HEK293 (cell line): Measurements from ENCODE around the gene CELA1.
A peak's percentile ranks its signal among the peaks of the same experiment; 100 is the strongest.

Experiments used
- CTCF ChIA-PET: fragments of 350-600 bp; formaldehyde crosslinking; extraction: SDS; loops from one replicate; lab custom pipeline; 2021; ENCODE audit warnings: antibody characterized with exemption; lab: Yijun Ruan, JAX
- POLR2A ChIA-PET: fragments of 300-600 bp; formaldehyde crosslinking; extraction: SDS; loops from one replicate; lab custom pipeline; 2020; ENCODE audit warnings: antibody characterized with exemption, inconsistent platforms; lab: Yijun Ruan, JAX
- H3K27ac ChIP-seq: fragments of 200-500 bp; sonication (Bioruptor generic); 2 replicates; pipeline ENCODE4 v1.5.1; 2014; ENCODE audit warnings: low read depth, low read length, control low read depth, inconsistent platforms; ENCODE audit errors: extremely low read depth
- H3K36me3 ChIP-seq, 2 experiments: fragments of 200-500 bp in 1 of 2; sonication (Bioruptor generic) in 1 of 2; 1 replicate in 1 of 2; 2 replicates in 1 of 2; pipeline ENCODE4 v1.5.1; 2014 to 2017; ENCODE audit warnings: inconsistent platforms in 2 of 2, low read length in 2 of 2; ENCODE audit not compliant: control insufficient read depth in 2 of 2, insufficient read depth in 1 of 2
- H3K4me1 ChIP-seq: fragments of 200-500 bp; sonication (Bioruptor generic); 2 replicates; pipeline ENCODE4 v1.5.1; 2014; ENCODE audit warnings: mild to moderate bottlenecking, low read length, inconsistent platforms; ENCODE audit not compliant: control insufficient read depth, insufficient read depth
- H3K4me3 ChIP-seq: 2 replicates; pipeline ENCODE4 v1.5.1; 2011; ENCODE audit warnings: low read depth, mild to moderate bottlenecking, control low read depth, low read length, moderate library complexity
- H3K9me3 ChIP-seq: fragments of 200-500 bp; sonication (Bioruptor generic); 2 replicates; pipeline ENCODE4 v1.5.1; 2014; ENCODE audit warnings: low read depth, low read length, inconsistent platforms; ENCODE audit not compliant: control insufficient read depth, insufficient read depth
- MZF1 ChIP-seq: fragments of 450-650 bp; formaldehyde crosslinking; IDR thresholded peaks from 2 replicates; pipeline ENCODE4 v1.5.1; 2017; ENCODE audit warnings: missing biosample characterization, missing genetic modification characterization, borderline replicate concordance
- ZBTB1 ChIP-seq: fragments of 450-650 bp; formaldehyde crosslinking; IDR thresholded peaks from 2 replicates; pipeline ENCODE4 v1.5.1; 2016; ENCODE audit warnings: missing biosample characterization, missing genetic modification characterization
- ZFP69B ChIP-seq: fragments of 450-650 bp; formaldehyde crosslinking; IDR thresholded peaks from 2 replicates; pipeline ENCODE4 v1.5.1; 2016; ENCODE audit warnings: missing biosample characterization, missing genetic modification characterization
- ZNF121 ChIP-seq: fragments of 450-650 bp; formaldehyde crosslinking; IDR thresholded peaks from 2 replicates; pipeline ENCODE4 v1.5.1; 2016; ENCODE audit warnings: missing biosample characterization, missing genetic modification characterization
- ZNF175 ChIP-seq: fragments of 450-650 bp; formaldehyde crosslinking; IDR thresholded peaks from 2 replicates; pipeline ENCODE4 v1.5.1; 2016; ENCODE audit warnings: missing biosample characterization, missing genetic modification characterization
- ZNF292 ChIP-seq: fragments of 450-650 bp; formaldehyde crosslinking; IDR thresholded peaks from 2 replicates; pipeline ENCODE4 v1.5.1; 2016; ENCODE audit warnings: low read depth, missing biosample characterization, missing genetic modification characterization, borderline replicate concordance
- ZNF366 ChIP-seq: fragments of 450-650 bp; formaldehyde crosslinking; conservative IDR thresholded peaks from 2 replicates; pipeline ENCODE4 v1.5.1; 2016; ENCODE audit warnings: missing biosample characterization, missing genetic modification characterization
- ZNF561 ChIP-seq: fragments of 450-650 bp; IDR thresholded peaks from 2 replicates; pipeline ENCODE4 v1.5.1; 2018; ENCODE audit warnings: missing biosample characterization, missing genetic modification characterization, borderline replicate concordance
- ZNF664 ChIP-seq: fragments of 450-650 bp; formaldehyde crosslinking; IDR thresholded peaks from 2 replicates; pipeline ENCODE4 v1.5.1; 2016; ENCODE audit warnings: missing biosample characterization, missing genetic modification characterization
- ZNF777 ChIP-seq: fragments of 450-650 bp; formaldehyde crosslinking; IDR thresholded peaks from 2 replicates; pipeline ENCODE4 v1.5.1; 2017; ENCODE audit warnings: missing biosample characterization, missing genetic modification characterization, borderline replicate concordance
- ZNF791 ChIP-seq: fragments of 450-650 bp; formaldehyde crosslinking; IDR thresholded peaks from 2 replicates; pipeline ENCODE4 v1.5.1; 2016; ENCODE audit warnings: missing biosample characterization, missing genetic modification characterization
- ZSCAN4 ChIP-seq: fragments of 450-650 bp; formaldehyde crosslinking; IDR thresholded peaks from 2 replicates; pipeline ENCODE4 v1.5.1; 2017; ENCODE audit warnings: missing biosample characterization, missing genetic modification characterization
- TF ChIP-seq, protein P1 (sequence below): fragments of 450-650 bp; formaldehyde crosslinking; IDR thresholded peaks from 2 replicates; pipeline ENCODE4 v1.5.1; 2016; ENCODE audit warnings: missing biosample characterization, missing genetic modification characterization
- TF ChIP-seq, protein P2 (sequence below): fragments of 450-650 bp; formaldehyde crosslinking; IDR thresholded peaks from 2 replicates; pipeline ENCODE4 v1.5.1; 2016; ENCODE audit warnings: missing biosample characterization, missing genetic modification characterization

Gene CELA1

GRCh38 chr12:51365276-51365675, 18.8 kb upstream of the CELA1 start (continued):
- TF ChIP-seq ZSCAN4 (no peak), ZNF777 (no peak)

DNA sequence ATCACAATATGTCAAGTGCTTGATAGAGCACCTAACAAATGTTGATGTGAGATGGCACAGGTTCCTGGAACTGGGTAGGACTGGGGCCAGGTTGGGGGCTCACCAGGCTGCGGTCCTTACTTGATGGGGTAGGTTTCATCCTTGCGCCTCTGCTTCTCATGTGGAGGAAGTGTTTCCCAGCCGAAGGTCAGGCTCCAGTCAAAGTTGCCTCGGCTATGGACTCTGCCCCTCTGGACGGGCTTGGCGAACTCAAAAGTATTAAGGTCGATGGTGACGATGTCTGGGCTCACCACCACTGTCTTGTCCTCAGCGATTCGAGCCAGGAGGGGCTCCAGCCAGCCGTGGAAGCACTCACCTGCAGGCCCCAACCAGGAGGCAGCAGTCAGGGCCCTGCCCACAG, 17.5 kb upstream of the CELA1 start:
- ChIA-PET CTCF (interaction anchor here (0.7 kb wide), 1 partner anchor 13 kb away, joined by 3 read pairs; no protein-coding TSS in a partner anchor), POLR2A (no interaction called here)
- no peak overlapping the region for H3K4me3 ChIP-seq
- TF ChIP-seq, protein P1, sequence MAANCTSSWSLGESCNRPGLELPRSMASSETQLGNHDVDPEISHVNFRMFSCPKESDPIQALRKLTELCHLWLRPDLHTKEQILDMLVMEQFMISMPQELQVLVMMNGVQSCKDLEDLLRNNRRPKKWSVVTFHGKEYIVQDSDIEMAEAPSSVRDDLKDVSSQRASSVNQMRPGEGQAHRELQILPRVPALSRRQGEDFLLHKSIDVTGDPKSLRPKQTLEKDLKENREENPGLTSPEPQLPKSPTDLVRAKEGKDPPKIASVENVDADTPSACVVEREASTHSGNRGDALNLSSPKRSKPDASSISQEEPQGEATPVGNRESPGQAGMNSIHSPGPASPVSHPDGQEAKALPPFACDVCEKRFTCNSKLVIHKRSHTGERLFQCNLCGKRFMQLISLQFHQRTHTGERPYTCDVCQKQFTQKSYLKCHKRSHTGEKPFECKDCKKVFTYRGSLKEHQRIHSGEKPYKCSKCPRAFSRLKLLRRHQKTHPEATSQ (tag by site-specific recombination): no peak
- no peak for TF ChIP-seq ZFP69B (tag by site-specific recombination)
- TF ChIP-seq ZNF292 (tag by site-specific recombination): no peak
- TF ChIP-seq, protein P2, sequence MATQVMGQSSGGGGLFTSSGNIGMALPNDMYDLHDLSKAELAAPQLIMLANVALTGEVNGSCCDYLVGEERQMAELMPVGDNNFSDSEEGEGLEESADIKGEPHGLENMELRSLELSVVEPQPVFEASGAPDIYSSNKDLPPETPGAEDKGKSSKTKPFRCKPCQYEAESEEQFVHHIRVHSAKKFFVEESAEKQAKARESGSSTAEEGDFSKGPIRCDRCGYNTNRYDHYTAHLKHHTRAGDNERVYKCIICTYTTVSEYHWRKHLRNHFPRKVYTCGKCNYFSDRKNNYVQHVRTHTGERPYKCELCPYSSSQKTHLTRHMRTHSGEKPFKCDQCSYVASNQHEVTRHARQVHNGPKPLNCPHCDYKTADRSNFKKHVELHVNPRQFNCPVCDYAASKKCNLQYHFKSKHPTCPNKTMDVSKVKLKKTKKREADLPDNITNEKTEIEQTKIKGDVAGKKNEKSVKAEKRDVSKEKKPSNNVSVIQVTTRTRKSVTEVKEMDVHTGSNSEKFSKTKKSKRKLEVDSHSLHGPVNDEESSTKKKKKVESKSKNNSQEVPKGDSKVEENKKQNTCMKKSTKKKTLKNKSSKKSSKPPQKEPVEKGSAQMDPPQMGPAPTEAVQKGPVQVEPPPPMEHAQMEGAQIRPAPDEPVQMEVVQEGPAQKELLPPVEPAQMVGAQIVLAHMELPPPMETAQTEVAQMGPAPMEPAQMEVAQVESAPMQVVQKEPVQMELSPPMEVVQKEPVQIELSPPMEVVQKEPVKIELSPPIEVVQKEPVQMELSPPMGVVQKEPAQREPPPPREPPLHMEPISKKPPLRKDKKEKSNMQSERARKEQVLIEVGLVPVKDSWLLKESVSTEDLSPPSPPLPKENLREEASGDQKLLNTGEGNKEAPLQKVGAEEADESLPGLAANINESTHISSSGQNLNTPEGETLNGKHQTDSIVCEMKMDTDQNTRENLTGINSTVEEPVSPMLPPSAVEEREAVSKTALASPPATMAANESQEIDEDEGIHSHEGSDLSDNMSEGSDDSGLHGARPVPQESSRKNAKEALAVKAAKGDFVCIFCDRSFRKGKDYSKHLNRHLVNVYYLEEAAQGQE (tag by site-specific recombination): no peak
- no peak for TF ChIP-seq MZF1 (tag by site-specific recombination)
- no peak for TF ChIP-seq ZNF366 (tag by site-specific recombination)
- TF ChIP-seq ZNF175 (tag by site-specific recombination): no peak
- TF ChIP-seq ZNF791 (tag by site-specific recombination): no peak
- H3K4me1 ChIP-seq: no peaks in the 10 kb centered on the region
- H3K36me3 ChIP-seq: peaks cover 0 to 10% of the 10 kb centered on the region in 2 experiments; a peak in 1 of 3 replicates
- H3K27ac ChIP-seq: no peak overlapping the region
- H3K9me3 ChIP-seq: no peaks in the 10 kb centered on the region

DNA sequence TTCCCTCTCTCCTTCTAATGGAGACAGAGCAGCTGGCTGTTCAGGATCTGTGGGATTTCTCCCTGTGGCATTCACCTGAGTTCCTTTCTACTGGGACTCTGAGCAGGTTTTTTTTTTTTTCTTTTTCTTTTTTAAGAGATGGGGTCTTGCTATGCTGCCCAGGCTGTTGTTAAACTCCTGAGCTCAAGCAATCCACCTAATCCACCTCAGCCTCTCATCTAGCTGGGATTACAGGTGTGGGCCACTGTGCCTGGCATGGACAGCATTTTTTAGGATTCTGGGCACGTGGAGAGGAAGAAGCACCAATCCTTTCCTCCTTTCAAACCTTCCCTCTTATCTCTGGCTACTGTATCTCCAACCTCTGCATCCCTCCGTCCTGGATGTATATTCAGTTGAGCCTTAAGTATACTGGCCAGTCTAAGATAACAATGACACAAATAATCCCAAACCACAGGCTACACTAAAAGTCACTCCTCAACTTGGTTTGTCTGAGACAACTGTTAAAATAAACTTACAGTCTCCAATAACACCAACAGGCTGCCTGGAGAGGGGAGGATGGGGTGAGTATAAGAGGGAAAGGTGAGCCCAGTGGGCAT, 16.4 kb upstream of the CELA1 start:
- TF ChIP-seq ZBTB1 (no peak), ZNF561 (no peak), ZNF121 (tag by site-specific recombination) (peak; percentile 65; the same call in 1 of the 2 replicates), ZNF664 (no peak)
- POLR2A ChIA-PET: interaction anchor here (0.5 kb wide), 2 partner anchors 31 to 33 kb away, joined by 3 read pairs; no protein-coding TSS in a partner anchor
- no peaks in the 10 kb centered on the region for H3K9me3 ChIP-seq
- peaks cover 0 to 12% of the 10 kb centered on the region in 2 experiments; a peak in 1 of 3 replicates for H3K36me3 ChIP-seq
- no peak overlapping the region for H3K4me3 ChIP-seq
- no peak overlapping the region for H3K27ac ChIP-seq
- H3K4me1 ChIP-seq: no peaks in the 10 kb centered on the region
- CTCF ChIA-PET: interaction anchor here (1.0 to 2.0 kb wide), 2 partner anchors 10 to 22 kb away, joined by 4 read pairs; no protein-coding TSS in a partner anchor
